ENCODE measurements around the gene MED12L. TPM values are rescaled to one million over a fixed set of nuclear protein-coding genes. Genes with fewer than 3 reads are reported as not detected.

Gene MED12L
- polyA plus RNA-seq, 1 of the 3 experiments (the other 2 are of a cell fraction), result 0.03 TPM

DNA sequence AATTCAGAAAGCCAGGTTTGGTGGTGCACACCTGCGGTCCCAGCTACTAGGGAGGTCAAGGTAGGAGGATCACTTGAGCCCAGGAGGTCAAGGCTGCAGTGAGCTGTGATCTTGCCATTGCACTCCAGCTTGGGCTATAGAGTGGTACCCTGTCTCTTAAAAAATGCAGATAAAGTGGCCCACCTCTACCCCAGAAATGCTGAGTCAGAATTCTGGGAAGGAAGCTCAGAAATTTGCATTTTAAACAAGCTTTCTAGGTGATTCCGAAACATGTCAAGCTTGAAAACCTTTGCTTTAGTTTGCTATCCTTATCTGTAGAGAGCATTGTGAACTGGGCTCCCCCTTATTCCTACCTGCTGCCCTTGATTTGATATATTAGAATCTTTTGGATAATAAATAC lies 7.7 kb downstream of the MED12L start:
- H4K20me1 ChIP-seq (ENCODE audit: insufficient read depth), result no peaks in the 10 kb centered on the region
- WGBS (ENCODE audit: low lambda C conversion rate), result 49% methylated on average over 2 of the region's 2 CpGs
- CTCF ChIA-PET, result interaction anchor here (1.2 kb wide), 1 partner anchor 11 kb away, joined by 3 read pairs; no protein-coding TSS in a partner anchor

DNA sequence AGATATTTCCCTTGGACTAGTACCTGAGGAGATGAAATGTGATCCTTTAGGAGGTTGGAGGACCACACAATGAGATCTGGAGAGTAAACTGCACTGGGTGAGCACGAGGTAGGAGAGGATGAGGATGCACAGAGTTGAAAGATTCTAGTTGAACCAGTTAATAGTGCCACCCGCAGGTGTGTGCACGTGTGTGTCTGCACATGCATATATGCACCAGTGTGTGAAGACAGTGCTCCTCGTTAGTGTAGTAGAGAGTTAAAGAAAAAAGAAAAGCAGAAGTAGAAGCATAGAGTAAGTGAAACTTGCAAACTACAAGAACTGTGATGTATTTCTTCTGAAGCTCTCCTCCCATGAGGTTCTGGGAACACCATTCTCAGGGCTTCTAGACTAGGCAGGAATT lies 8.4 kb downstream of the MED12L start:
- POLR2A ChIA-PET, result no interaction called here
- CTCF ChIA-PET, result interaction anchor here (1.3 to 2.0 kb wide), 2 partner anchors 8 to 9 kb away, joined by 4 to 5 read pairs; partner anchors contain the start of gene MED12L
- Histone ChIP-seq H3K9me3 (no peaks in the 10 kb centered on the region), H4K20me1 (ENCODE audit: insufficient read depth) (no peaks in the 10 kb centered on the region), H3K9ac (no peak overlapping the region), H3K4me1 (ENCODE audit: control insufficient read depth in 1 of 2, insufficient read depth in 2 of 2, low read depth in 1 of 2, low read length in 1 of 2) (no peaks in the 10 kb centered on the region), H2AFZ (ENCODE audit: low read depth) (no peak overlapping the region), H3F3A (replicated peaks; ENCODE audit: insufficient read depth) (no peaks in the 10 kb centered on the region), H3K36me3 (replicated peaks in 1 of 2; ENCODE audit: control insufficient read depth in 1 of 2, insufficient read depth in 2 of 2, low read length in 1 of 2) (no peaks in the 10 kb centered on the region), H3K79me2 (ENCODE audit: insufficient read depth) (no peaks in the 10 kb centered on the region), H3K9me2 (no peaks in the 10 kb centered on the region), H3K4me3 (ENCODE audit: low read depth in 2 of 2, low read length in 1 of 2) (no peak overlapping the region), H3K27me3 (ENCODE audit: insufficient read depth) (peaks cover 33% of the 10 kb centered on the region), H3K4me2 (no peak overlapping the region), H3K27ac (ENCODE audit: low read depth in 2 of 2, low read length in 1 of 2) (no peak overlapping the region)
- no peak for DNase-seq
- WGBS (ENCODE audit: low lambda C conversion rate), result 36% methylated on average over 4 of the region's 4 CpGs
- TF ChIP-seq, protein P1, sequence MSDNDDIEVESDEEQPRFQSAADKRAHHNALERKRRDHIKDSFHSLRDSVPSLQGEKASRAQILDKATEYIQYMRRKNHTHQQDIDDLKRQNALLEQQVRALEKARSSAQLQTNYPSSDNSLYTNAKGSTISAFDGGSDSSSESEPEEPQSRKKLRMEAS (IDR thresholded peaks at IDR 0.05; ENCODE audit: low read depth), result no peak
- TF ChIP-seq NFIC (IDR thresholded peaks at IDR 0.05; ENCODE audit: borderline replicate concordance) (no peak), FOSL2 (IDR thresholded peaks at IDR 0.05; ENCODE audit: borderline replicate concordance, low read depth) (no peak), POLR2AphosphoS5 (IDR thresholded peaks at IDR 0.05; ENCODE audit: low read depth, low read length) (no peak), MEF2A (IDR thresholded peaks at IDR 0.05; ENCODE audit: borderline replicate concordance, low read depth) (no peak), TEAD4 (IDR thresholded peaks at IDR 0.05; ENCODE audit: borderline replicate concordance, insufficient read depth) (no peak), FOXJ3 (CRISPR knock-in tag; IDR thresholded peaks at IDR 0.05) (no peak), EP300 (IDR thresholded peaks at IDR 0.05; ENCODE audit: borderline replicate concordance in 1 of 2, low read depth in 1 of 2, low read length in 1 of 2) (no peak), NRF1 (IDR thresholded peaks at IDR 0.05; ENCODE audit: low read depth, low read length) (no peak)
- TF ChIP-seq, protein P2, sequence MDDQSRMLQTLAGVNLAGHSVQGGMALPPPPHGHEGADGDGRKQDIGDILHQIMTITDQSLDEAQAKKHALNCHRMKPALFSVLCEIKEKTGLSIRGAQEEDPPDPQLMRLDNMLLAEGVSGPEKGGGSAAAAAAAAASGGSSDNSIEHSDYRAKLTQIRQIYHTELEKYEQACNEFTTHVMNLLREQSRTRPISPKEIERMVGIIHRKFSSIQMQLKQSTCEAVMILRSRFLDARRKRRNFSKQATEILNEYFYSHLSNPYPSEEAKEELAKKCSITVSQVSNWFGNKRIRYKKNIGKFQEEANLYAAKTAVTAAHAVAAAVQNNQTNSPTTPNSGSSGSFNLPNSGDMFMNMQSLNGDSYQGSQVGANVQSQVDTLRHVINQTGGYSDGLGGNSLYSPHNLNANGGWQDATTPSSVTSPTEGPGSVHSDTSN (IDR thresholded peaks at IDR 0.05), result no peak
- TF ChIP-seq, protein P3, sequence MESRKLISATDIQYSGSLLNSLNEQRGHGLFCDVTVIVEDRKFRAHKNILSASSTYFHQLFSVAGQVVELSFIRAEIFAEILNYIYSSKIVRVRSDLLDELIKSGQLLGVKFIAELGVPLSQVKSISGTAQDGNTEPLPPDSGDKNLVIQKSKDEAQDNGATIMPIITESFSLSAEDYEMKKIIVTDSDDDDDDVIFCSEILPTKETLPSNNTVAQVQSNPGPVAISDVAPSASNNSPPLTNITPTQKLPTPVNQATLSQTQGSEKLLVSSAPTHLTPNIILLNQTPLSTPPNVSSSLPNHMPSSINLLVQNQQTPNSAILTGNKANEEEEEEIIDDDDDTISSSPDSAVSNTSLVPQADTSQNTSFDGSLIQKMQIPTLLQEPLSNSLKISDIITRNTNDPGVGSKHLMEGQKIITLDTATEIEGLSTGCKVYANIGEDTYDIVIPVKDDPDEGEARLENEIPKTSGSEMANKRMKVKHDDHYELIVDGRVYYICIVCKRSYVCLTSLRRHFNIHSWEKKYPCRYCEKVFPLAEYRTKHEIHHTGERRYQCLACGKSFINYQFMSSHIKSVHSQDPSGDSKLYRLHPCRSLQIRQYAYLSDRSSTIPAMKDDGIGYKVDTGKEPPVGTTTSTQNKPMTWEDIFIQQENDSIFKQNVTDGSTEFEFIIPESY (IDR thresholded peaks at IDR 0.05; ENCODE audit: borderline replicate concordance, low read depth), result no peak

More for the DNA sequence above, 7.7 kb downstream of the MED12L start:
- H3K9me3 ChIP-seq, result no peaks in the 10 kb centered on the region
- peaks cover 41% of the 10 kb centered on the region for H3K27me3 ChIP-seq (ENCODE audit: insufficient read depth)
- no peaks in the 10 kb centered on the region for H3K36me3 ChIP-seq (replicated peaks in 1 of 2; ENCODE audit: control insufficient read depth in 1 of 2, insufficient read depth in 2 of 2, low read length in 1 of 2)
- no peaks in the 10 kb centered on the region for H3K4me1 ChIP-seq (ENCODE audit: control insufficient read depth in 1 of 2, insufficient read depth in 2 of 2, low read depth in 1 of 2, low read length in 1 of 2)
- H3K4me2 ChIP-seq, result no peak overlapping the region
- H3K9ac ChIP-seq, result no peak overlapping the region
- no peak overlapping the region for H3K27ac ChIP-seq (ENCODE audit: low read depth in 2 of 2, low read length in 1 of 2)
- no peak for DNase-seq
- H2AFZ ChIP-seq (ENCODE audit: low read depth), result no peak overlapping the region
- POLR2A ChIA-PET, result no interaction called here
- TF ChIP-seq, protein P4, sequence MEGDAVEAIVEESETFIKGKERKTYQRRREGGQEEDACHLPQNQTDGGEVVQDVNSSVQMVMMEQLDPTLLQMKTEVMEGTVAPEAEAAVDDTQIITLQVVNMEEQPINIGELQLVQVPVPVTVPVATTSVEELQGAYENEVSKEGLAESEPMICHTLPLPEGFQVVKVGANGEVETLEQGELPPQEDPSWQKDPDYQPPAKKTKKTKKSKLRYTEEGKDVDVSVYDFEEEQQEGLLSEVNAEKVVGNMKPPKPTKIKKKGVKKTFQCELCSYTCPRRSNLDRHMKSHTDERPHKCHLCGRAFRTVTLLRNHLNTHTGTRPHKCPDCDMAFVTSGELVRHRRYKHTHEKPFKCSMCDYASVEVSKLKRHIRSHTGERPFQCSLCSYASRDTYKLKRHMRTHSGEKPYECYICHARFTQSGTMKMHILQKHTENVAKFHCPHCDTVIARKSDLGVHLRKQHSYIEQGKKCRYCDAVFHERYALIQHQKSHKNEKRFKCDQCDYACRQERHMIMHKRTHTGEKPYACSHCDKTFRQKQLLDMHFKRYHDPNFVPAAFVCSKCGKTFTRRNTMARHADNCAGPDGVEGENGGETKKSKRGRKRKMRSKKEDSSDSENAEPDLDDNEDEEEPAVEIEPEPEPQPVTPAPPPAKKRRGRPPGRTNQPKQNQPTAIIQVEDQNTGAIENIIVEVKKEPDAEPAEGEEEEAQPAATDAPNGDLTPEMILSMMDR (IDR thresholded peaks at IDR 0.05), result no peak
- TF ChIP-seq, protein P2 (IDR thresholded peaks at IDR 0.05), result no peak
- TF ChIP-seq ELF1 (IDR thresholded peaks at IDR 0.05) (no peak), EP300 (IDR thresholded peaks at IDR 0.05; ENCODE audit: borderline replicate concordance in 1 of 2, low read depth in 1 of 2, low read length in 1 of 2) (no peak), RXRA (IDR thresholded peaks at IDR 0.05; ENCODE audit: borderline replicate concordance, low read depth) (no peak), TAF1 (IDR thresholded peaks at IDR 0.05; ENCODE audit: borderline replicate concordance, low read depth, low read length) (no peak), NFIC (IDR thresholded peaks at IDR 0.05; ENCODE audit: borderline replicate concordance) (no peak), SMC3 (IDR thresholded peaks at IDR 0.05; ENCODE audit: low read depth, low read length) (no peak), FOXM1 (IDR thresholded peaks at IDR 0.05; ENCODE audit: low read depth) (no peak), NRF1 (IDR thresholded peaks at IDR 0.05; ENCODE audit: low read depth, low read length) (no peak), GATA2 (CRISPR knock-in tag; IDR thresholded peaks at IDR 0.05) (no peak), TCF12 (IDR thresholded peaks at IDR 0.05) (no peak)
- H3F3A ChIP-seq (replicated peaks; ENCODE audit: insufficient read depth), result no peaks in the 10 kb centered on the region
- H3K79me2 ChIP-seq (ENCODE audit: insufficient read depth), result no peaks in the 10 kb centered on the region
- no peaks in the 10 kb centered on the region for H3K9me2 ChIP-seq
- no peak overlapping the region for H3K4me3 ChIP-seq (ENCODE audit: low read depth in 2 of 2, low read length in 1 of 2)

All from SK-N-SH (cell line).